ENCODE results near the gene MSMB. TPM values are rescaled to one million over a fixed set of nuclear protein-coding genes. Genes with fewer than 3 reads are reported as not detected.
"Not testable (repeated sequence)": the region's sequence is repeated elsewhere in the genome, so short reads cannot be mapped to it uniquely, and the experiment has no call there.

Gene MSMB, protein sequence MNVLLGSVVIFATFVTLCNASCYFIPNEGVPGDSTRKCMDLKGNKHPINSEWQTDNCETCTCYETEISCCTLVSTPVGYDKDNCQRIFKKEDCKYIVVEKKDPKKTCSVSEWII
- not detected for total RNA-seq

- DNase-seq = no peak
Measured at GRCh38 chr10:46046261-46046660, at the start of gene MSMB. TSS of gene MSMB (minus strand) at chr10:46046269. CDS start at chr10:46046237, 32 bp downstream.

DNA sequence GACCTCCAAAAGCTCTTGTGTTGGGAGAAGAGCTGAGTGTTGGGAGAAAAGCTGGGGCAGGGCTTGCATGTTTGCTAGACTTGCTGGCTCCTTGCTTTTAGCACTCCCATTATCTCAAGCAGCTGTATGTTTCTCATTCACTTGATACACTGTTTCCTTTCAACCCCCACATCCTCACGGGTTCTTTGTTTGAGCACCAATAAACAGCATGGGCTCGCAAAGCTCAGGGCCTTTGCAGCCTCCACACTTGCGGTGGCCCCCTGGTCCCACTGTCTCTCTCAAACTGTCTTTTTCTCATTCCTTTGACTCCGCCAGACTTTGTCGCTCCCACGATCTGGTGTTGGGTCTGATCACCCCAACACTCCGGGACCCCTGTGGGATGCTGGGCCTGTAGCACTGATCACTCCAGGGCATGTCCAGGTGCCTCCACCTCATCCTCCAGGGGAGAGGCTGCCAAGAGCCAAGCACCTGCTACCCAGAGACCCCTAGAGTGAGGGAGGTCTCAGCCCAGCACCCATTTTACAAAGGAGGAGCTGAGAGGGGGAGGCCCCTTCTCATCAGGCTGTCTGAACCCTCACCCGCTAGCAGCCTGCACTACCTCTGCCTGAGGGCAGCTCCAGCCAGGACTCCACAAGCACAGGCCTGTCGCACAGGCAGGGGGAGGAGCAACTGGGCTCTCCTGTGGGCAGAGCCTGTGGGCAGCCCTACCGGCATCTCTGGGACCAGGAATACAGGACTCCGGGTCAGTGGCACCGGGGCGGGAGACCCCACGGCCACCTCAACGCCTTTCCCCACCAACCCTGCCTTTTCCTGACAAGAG, 49.1 kb upstream of the MSMB start:
- DNase-seq = no peak

DNA sequence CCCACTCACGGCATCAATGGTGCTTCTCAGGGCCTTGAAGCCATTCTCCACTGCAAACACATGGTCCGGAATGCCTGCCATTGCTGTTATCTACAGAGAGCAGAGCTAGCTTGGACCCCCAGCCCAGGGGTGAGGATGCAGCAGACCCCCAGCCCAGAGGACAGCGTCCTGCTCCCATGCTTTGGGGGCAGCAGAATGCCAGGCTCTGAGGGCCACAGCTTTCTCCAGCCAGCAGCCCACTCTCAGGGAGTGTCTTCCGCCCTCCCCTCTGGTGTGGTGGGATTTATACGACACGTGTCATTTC, 48.1 kb upstream of the MSMB start:
- no peak for DNase-seq

DNA sequence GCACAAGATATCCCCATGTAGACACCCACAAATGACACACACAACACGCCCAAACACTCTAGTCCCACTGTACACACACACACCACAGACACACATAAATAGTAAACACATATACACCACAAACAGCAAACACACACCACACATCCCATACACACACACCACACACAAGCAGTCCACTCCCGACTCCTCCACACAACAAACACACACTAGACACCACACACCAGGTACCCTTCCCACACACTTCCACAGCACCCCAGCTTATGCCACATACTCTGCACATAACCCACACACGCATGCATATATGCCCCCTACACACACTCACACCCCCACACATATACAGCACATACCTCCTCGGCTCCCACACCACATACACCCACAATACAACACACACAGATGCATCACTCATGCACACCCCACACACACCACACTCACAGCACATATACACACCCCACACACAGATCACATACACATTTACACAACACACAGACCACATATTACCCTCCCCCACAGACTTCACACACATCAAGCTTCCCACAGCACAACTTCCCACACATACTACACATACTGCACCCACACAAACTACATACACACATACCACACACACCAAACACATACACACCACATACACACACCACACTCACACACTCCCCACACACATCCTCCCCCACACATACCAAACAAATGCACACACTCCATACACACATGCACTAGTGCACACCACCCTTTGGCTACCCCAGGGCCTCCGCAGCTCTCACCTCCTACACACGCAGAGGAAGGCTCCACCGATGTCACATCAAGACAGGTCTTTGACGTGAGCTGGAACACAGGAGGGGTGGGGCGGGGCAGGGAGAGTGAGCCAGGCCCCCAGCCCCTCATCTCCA, 47.5 kb upstream of the MSMB start:
- DNase-seq = peak; percentile 30

GRCh38 chr10:46092524-46093081, 46.5 kb upstream of the MSMB start:
- DNase-seq = peak; percentile 9

DNA sequence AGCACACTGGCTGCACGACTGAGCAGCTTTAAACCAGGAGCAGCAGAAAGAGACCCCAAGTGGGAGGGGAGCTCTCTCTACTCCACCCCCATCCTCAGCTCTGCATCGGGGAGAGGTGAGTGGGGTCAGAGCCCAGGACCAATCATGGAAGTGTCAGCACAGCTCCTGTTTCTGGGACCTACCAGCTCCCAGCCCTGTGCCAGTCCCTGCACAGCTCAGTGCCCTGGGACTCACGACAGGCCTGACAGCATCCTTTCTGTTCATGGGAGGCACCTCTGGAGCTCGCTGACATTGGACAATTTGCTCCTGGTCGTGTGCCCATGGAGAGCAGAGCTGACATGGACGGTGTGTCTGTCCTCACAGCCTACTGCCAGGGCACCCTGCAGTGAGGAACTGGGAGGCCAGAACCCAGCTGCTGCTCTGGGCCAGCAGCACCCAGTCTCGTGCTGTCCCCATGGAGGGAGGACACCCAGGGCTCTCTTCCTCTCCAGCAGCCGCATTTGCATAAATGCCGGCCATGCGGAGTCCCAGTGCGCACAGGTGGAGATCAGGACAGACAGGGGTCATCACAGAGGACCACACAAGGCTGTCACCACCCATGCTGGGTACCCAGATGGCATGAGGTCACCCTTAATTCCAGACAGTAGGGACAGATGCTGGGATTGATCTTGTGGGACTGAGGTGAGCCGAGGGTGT, 45.9 kb upstream of the MSMB start:
- no peak for DNase-seq

DNA sequence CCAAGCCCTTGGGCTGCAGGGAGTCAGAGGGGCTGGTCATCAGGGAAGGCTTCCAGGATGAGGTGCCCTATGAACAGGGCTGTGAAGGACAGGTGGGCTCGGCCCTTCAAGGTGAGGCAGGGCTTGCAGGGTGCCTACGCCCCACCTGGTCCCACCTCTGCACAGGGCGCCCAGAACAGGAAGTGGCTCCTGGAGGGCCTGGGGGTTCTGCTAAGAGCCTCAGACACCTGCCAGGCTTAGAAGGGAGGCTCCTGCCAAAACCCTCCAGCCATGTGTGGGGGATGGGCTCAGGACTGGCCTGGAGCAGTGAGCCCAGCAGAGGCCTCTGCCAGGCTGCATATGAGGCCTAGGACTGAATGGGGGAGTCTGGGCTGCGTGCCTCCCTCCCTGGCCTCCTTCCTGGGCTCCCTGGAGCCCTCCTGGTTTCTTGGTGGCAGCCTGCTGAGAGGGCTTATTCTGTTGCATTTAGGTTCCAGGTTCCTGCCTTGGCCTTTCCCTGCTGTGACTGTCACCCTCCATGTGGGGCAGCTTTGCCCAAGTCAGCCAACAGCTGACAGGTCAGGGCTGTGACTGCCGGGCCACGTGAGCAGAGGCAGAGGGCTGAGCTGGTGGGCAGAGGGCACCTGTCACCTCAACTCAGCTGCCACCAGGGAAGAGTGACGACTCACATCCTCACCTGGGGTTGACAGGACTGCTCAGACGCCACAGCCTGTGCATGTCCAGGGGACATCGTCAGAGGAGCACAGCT, 45.2 kb upstream of the MSMB start:
- no peak for DNase-seq

DNA sequence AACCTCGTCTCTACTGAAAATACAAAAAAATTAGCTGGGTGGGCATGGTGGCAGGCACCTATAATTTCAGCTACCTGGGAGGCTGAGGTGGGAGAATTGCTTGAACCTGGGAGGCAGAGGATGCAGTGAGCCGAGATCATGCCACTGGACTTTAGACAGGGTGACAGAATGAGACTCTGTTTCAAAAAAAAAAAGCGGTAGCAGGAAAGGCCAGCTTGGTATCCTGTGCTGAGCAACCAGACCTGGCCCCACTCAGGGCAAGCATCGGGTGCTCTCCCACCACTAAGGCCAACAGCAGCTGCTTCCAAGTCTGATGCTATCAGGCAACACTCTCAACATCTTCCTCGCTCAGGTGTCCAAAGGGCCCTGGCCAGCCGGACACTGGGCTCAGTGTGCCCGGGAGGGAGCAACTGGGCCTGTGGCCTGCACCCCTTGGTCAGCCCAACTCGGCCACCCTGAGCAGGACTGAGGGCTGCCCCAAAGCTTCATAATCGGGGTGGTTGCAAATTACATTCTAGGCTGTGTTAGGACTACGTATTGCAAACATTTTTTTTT, 44.3 kb upstream of the MSMB start:
- no peak for DNase-seq

DNA sequence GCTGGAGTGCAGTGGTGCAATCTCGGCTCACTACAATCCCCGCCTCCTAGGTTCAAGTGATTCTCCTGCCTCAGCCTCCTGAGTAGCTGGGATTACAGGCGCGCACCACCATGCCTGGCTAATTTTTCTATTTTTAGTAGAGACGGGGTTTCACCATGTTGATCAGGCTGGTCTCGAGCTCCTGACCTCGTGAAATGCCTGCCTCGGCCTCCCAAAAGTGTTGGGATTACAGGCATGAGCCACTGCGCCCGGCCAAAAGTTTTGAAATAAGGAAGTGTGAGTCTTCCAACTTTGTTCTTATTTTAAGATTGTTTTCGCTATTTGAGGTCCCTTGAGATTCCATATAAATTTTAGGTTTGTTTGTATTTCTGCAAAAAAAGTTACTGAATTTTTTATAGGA, 41.3 kb upstream of the MSMB start:
- not testable (repeated sequence) for DNase-seq

DNA sequence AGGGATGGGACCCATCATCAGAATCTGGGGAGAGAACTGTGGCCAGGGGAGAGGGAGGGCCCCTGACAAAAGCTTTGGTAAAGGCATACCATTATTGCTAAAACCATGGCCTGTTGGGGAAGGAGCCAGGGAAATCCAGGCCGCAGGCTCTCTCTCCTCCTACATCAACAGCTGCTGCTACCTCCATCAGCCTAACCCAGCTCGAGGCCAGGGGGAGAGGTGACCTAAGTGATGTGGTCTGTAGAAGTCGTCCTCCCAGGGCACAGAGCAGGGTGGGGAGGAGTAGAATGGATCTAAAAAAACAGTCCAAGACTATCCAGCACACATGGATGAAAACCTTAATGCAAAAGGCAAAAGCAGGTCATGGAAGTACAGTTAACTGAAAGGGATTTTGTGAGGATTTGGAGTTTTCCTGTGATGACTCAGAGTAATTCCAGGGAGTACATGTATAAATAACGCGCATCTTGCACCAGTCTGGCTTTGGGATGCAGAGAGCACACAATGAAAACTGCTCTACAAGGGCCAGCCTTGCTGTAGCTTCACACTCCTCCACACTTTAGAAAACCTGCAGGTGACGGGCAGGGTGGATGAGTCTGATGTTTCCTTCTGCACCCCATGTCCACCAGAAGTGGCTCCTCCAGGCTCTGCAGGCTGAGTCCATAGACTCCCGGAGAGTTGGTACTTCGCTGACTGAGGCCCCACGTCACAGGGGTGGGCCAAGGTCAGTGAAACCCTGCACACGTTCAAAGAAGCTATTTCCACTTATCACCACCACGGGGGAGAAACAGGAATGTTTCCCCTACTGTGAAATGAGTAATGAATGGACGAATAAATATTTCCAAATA, 38.5 kb upstream of the MSMB start:
- DNase-seq = no peak

DNA sequence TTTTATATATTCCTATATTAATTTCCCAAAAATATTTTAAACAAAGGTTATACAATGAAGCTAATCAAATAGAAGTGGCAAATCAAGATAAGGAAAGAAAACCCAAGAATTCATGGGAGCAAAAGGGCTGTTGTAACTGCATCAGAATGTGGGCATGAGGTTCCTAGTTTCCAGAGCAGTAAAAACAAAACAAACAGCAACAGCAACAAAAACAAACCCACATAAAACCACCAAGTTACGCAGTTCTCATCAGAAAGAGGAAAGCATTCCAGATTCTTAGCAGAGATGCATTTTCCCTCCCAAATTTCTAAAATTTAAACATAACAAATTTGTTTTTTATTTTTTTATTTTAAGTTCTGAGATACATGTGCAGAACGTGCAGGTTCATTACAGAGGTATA, 34.8 kb upstream of the MSMB start:
- DNase-seq = no peak

DNA sequence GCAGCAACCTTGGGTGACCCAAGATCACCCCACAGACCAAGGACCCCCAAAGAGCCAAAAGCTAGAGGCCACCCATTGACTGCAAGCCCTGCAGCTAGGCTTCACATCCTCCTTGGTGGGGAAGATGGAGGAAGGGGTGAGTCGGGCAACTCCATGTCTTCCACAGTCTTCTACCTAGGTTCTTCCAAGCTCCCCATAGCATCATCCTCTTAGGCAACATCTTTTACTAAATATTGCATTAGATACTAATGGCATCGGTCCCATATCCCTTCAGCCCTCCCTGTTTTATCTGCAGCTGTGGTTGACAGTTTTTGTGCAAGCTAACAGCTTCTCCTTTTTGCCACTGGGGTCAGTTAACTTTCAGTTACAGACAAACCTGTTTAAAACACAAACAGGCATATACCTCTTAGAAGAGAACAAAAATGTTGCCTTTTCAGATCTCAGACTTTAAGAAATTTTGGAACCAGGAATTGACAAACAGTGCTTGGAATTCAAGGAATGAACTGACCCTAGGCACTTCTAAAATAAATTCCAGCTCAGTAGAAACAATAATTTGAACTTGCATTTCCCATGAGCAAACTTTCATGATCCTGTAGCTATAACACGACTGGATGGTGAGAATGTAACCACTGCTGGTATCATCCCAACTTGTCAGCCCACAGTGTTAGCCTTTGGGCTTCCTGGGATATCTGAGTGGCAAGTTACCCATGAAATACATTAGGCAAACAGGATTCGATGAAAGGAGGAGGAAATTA, 33.9 kb upstream of the MSMB start:
- no peak for DNase-seq

DNA sequence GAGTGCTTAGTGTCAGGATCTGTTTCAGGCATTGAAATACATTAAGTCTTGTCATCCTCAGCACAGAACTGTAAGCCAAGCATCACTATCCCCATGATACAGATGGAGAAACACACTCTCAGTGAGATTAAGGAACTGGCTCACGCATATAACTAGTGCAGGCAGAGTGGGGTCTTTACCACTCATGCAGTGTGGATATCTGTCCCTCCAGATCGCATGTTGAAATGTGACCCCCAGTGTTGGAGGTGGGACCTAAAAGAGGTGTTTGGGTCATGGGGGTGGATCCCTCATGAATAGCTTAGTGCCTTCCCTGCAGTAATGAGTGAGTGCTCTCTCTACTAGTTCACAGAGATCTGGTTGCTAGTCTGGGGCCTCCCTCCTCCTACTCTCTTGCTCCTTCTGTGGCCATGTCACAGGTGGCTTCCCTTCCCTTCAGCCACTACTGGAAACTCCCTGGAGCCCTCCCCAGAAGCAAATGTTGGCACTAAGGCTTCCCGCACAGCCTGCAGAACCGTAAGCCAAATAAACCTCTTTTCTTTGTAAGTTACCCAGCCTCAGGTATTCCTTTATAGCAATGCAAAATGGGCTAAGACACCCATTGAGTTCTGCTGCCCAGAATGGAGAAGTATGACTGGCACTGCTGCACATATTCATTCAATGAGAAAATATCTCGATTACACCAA, 31.8 kb upstream of the MSMB start:
- DNase-seq = no peak

- no peak for DNase-seq
Measured at GRCh38 chr10:46077141-46077554, 31.1 kb upstream of the MSMB start.

GRCh38 chr10:46075869-46076268, 29.8 kb upstream of the MSMB start:
- DNase-seq = no peak

DNA sequence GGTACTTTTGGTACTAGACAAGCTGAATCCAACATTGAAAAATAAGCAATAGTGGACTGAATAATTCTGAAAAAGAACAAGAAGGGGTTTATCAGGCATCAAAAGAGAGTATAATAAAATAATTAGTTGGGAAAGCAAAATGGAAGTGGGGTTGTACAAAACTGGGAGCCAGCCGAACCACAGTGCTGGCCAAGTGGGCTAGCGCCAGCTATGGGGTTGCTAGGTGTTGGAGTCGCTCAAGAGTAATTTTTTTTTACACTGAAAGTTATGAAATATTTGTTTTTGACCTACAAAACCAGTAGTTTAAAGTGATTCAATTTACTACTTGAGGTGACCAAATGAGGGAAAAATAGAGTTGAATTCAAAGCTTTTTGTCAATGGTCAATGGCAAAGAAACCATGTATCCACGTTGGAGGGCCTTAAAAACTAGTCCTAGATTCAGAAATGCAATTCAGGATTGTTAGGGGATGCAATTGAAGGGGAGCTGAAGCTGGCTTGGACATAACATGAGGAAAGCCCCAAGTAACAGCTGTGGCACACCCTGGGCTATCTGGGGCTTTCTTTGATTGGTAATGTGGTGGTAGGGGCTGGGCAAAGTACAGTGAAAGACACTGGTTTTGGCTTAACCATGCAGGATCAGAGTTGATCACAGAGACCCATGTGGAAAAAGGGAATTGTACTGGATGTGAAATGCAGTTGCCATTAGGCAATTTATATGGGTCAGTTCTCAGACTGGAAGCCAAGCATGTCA, 28.3 kb upstream of the MSMB start:
- DNase-seq = no peak

DNA sequence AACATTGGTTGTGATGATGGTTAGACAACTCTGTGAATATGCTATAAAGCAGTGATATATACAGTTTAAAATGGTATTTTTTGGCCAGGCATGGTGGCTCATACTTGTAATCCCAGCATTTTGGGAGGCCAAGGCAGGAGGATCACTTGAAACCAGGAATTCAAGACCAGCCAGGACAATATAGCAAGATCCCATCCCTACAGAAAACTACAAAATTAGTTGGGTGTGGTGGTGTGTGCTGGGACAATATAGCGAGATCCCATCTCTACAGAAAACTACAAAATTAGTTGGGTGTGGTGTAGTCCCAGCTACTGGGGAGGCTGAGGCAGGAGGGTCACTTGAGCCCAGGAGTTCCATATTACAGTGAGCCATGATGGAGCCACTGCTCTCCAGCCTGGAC, 27.5 kb upstream of the MSMB start:
- no peak for DNase-seq

DNA sequence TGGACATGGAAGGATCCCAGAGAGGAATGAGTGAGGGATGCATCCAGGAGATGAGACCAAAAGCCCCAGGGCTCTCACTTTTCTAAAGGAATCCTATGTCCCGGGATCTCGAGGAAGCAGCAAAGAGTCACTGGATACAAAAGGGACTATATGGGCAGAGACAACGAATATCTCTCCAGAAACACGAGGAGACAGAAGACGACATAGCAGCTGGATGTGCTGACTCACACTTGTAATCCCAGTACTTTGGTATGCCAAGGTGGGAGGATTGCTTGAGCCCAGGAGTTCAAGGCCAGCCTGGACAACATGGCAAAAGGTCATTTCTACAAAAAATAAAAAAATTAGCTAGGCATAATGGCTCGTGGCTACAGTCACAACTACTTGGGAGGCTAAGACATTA, 24.7 kb upstream of the MSMB start:
- DNase-seq = no peak

Data from effector CD4-positive, alpha-beta T cell (primary cell).